ENCODE results near the gene PRKG2. TPM values are rescaled to one million over a fixed set of nuclear protein-coding genes. Genes with fewer than 3 reads are reported as not detected.

Gene PRKG2
- total and polyA plus RNA-seq, 4 donors = 0.03 to 0.14 (median 0.08) TPM; not detected in 1

DNA sequence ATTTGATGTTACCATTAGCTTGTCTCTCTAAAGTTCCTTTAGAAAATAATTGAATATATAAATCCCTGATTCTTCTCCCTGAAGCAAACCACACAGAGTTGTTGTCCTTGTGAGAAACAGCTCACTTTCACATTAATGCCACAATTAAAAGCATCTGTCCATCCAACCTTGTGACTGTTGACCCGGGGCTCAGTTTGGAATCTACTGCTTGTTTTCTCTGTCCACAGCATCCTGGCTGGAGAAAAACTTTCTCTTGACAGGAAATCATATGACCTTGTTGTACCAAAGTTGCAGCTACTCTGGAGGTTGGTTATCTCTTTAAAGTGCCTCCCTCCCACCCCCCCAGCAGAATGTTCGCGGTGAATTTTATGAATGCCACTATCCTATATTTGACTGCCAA is 3.1 kb downstream of the PRKG2 start:
- Histone ChIP-seq H3K9ac (ENCODE audit: low read depth in 1 of 2, low read length in 2 of 2) (no peak overlapping the region), H3K36me3 (ENCODE audit: control insufficient read depth in 4 of 4, insufficient read depth in 3 of 4, low read depth in 1 of 4, low read length in 3 of 4) (no peaks in the 10 kb centered on the region), H3K27me3 (ENCODE audit: control insufficient read depth in 4 of 4, insufficient read depth in 4 of 4, low read length in 3 of 4) (peaks cover 0 to 7% (median 0%) of the 10 kb centered on the region in 4 donors), H3K9me3 (ENCODE audit: control insufficient read depth in 4 of 4, low read length in 3 of 4) (peaks cover 0 to 3% (median 0%) of the 10 kb centered on the region in 4 donors), H3K27ac (ENCODE audit: low read depth in 1 of 2, low read length in 2 of 2) (no peak overlapping the region), H3K4me1 (ENCODE audit: control insufficient read depth in 4 of 4, insufficient read depth in 4 of 4, low read length in 3 of 4) (peaks cover 0 to 5% (median 3%) of the 10 kb centered on the region in 4 donors), H3K4me3 (ENCODE audit: low read depth in 1 of 3, low read length in 3 of 3) (no peak overlapping the region)
- no peak for DNase-seq (ENCODE audit: low spot score)
- TF ChIP-seq SP1 (IDR thresholded peaks at IDR 0.05) (no peak), GABPA (IDR thresholded peaks at IDR 0.05 in 1 of 2, conservative IDR thresholded peaks at IDR 0.05 in 1 of 2) (no peak), EGR1 (IDR thresholded peaks at IDR 0.05; ENCODE audit: low read depth in 2 of 2) (no peak), HNF4G (IDR thresholded peaks at IDR 0.05) (no peak), RAD21 (IDR thresholded peaks at IDR 0.05) (no peak), TAF1 (conservative IDR thresholded peaks at IDR 0.05) (no peak), YY1 (IDR thresholded peaks at IDR 0.05) (no peak)
- TF ChIP-seq, protein P1, sequence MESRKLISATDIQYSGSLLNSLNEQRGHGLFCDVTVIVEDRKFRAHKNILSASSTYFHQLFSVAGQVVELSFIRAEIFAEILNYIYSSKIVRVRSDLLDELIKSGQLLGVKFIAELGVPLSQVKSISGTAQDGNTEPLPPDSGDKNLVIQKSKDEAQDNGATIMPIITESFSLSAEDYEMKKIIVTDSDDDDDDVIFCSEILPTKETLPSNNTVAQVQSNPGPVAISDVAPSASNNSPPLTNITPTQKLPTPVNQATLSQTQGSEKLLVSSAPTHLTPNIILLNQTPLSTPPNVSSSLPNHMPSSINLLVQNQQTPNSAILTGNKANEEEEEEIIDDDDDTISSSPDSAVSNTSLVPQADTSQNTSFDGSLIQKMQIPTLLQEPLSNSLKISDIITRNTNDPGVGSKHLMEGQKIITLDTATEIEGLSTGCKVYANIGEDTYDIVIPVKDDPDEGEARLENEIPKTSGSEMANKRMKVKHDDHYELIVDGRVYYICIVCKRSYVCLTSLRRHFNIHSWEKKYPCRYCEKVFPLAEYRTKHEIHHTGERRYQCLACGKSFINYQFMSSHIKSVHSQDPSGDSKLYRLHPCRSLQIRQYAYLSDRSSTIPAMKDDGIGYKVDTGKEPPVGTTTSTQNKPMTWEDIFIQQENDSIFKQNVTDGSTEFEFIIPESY (IDR thresholded peaks at IDR 0.05) = no peak
- TF ChIP-seq, protein P2, sequence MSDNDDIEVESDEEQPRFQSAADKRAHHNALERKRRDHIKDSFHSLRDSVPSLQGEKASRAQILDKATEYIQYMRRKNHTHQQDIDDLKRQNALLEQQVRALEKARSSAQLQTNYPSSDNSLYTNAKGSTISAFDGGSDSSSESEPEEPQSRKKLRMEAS (IDR thresholded peaks at IDR 0.05) = no peak
- TF ChIP-seq, protein P3, sequence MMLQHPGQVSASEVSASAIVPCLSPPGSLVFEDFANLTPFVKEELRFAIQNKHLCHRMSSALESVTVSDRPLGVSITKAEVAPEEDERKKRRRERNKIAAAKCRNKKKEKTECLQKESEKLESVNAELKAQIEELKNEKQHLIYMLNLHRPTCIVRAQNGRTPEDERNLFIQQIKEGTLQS (IDR thresholded peaks at IDR 0.05) = no peak
- WGBS = 56% methylated on average over 3 of the region's 3 CpGs

DNA sequence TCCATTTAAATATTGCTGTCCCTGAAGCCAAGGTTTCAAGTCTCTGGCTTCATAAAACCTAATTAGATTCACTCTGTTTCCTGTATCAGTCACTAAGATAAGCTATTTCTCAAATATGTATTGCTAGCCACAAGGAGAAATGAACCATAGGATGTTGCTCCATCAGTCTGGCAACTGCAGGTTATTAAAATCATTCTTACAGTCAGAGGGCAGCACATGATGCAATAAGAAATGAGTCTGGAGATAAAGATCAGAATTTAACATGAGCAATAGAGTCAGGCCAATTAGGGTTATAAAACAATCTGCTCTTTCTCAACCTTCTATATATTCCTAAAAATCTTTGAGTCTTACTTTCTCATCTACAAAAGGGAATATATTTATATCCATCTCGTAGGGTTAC is 7.2 kb downstream of the PRKG2 start:
- WGBS = 39% methylated on average over 1 of the region's 1 CpG
- Histone ChIP-seq H3K27ac (ENCODE audit: low read depth in 1 of 2, low read length in 2 of 2) (no peak overlapping the region), H3K4me1 (ENCODE audit: control insufficient read depth in 4 of 4, insufficient read depth in 4 of 4, low read length in 3 of 4) (no peaks in the 10 kb centered on the region), H3K4me3 (ENCODE audit: low read depth in 1 of 3, low read length in 3 of 3) (no peak overlapping the region), H3K27me3 (ENCODE audit: control insufficient read depth in 4 of 4, insufficient read depth in 4 of 4, low read length in 3 of 4) (peaks cover 0 to 5% (median 0%) of the 10 kb centered on the region in 4 donors), H3K9me3 (ENCODE audit: control insufficient read depth in 4 of 4, low read length in 3 of 4) (peaks cover 0 to 3% (median 0%) of the 10 kb centered on the region in 4 donors), H3K9ac (ENCODE audit: low read depth in 1 of 2, low read length in 2 of 2) (no peak overlapping the region), H3K36me3 (ENCODE audit: control insufficient read depth in 4 of 4, insufficient read depth in 3 of 4, low read depth in 1 of 4, low read length in 3 of 4) (no peaks in the 10 kb centered on the region)
- TF ChIP-seq, protein P3 (IDR thresholded peaks at IDR 0.05) = no peak
- TF ChIP-seq HNF4G (IDR thresholded peaks at IDR 0.05) = no peak
- TF ChIP-seq, protein P2 (IDR thresholded peaks at IDR 0.05) = no peak
- no peak for TF ChIP-seq SP1 (IDR thresholded peaks at IDR 0.05)
- no peak for TF ChIP-seq RXRA (IDR thresholded peaks at IDR 0.05)
- TF ChIP-seq, protein P4, sequence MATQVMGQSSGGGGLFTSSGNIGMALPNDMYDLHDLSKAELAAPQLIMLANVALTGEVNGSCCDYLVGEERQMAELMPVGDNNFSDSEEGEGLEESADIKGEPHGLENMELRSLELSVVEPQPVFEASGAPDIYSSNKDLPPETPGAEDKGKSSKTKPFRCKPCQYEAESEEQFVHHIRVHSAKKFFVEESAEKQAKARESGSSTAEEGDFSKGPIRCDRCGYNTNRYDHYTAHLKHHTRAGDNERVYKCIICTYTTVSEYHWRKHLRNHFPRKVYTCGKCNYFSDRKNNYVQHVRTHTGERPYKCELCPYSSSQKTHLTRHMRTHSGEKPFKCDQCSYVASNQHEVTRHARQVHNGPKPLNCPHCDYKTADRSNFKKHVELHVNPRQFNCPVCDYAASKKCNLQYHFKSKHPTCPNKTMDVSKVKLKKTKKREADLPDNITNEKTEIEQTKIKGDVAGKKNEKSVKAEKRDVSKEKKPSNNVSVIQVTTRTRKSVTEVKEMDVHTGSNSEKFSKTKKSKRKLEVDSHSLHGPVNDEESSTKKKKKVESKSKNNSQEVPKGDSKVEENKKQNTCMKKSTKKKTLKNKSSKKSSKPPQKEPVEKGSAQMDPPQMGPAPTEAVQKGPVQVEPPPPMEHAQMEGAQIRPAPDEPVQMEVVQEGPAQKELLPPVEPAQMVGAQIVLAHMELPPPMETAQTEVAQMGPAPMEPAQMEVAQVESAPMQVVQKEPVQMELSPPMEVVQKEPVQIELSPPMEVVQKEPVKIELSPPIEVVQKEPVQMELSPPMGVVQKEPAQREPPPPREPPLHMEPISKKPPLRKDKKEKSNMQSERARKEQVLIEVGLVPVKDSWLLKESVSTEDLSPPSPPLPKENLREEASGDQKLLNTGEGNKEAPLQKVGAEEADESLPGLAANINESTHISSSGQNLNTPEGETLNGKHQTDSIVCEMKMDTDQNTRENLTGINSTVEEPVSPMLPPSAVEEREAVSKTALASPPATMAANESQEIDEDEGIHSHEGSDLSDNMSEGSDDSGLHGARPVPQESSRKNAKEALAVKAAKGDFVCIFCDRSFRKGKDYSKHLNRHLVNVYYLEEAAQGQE (IDR thresholded peaks at IDR 0.05) = no peak
- no peak for TF ChIP-seq FOXA2 (IDR thresholded peaks at IDR 0.05)
- TF ChIP-seq, protein P5, sequence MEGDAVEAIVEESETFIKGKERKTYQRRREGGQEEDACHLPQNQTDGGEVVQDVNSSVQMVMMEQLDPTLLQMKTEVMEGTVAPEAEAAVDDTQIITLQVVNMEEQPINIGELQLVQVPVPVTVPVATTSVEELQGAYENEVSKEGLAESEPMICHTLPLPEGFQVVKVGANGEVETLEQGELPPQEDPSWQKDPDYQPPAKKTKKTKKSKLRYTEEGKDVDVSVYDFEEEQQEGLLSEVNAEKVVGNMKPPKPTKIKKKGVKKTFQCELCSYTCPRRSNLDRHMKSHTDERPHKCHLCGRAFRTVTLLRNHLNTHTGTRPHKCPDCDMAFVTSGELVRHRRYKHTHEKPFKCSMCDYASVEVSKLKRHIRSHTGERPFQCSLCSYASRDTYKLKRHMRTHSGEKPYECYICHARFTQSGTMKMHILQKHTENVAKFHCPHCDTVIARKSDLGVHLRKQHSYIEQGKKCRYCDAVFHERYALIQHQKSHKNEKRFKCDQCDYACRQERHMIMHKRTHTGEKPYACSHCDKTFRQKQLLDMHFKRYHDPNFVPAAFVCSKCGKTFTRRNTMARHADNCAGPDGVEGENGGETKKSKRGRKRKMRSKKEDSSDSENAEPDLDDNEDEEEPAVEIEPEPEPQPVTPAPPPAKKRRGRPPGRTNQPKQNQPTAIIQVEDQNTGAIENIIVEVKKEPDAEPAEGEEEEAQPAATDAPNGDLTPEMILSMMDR (IDR thresholded peaks at IDR 0.05; ENCODE audit: low read depth, low read length, missing input control) = no peak
- TF ChIP-seq, protein P1 (IDR thresholded peaks at IDR 0.05) = no peak
- no peak for TF ChIP-seq GABPA (IDR thresholded peaks at IDR 0.05 in 1 of 2, conservative IDR thresholded peaks at IDR 0.05 in 1 of 2)
- TF ChIP-seq JUND (IDR thresholded peaks at IDR 0.05) = no peak
- no peak for TF ChIP-seq RAD21 (IDR thresholded peaks at IDR 0.05)
- TF ChIP-seq FOXA1 (IDR thresholded peaks at IDR 0.05) = no peak
- TF ChIP-seq EGR1 (IDR thresholded peaks at IDR 0.05; ENCODE audit: low read depth in 2 of 2) = no peak
- no peak for TF ChIP-seq HNF4A (conservative IDR thresholded peaks at IDR 0.05)
- no peak for TF ChIP-seq TAF1 (conservative IDR thresholded peaks at IDR 0.05)
- no peak for TF ChIP-seq YY1 (IDR thresholded peaks at IDR 0.05)
- DNase-seq (ENCODE audit: low spot score) = no peak
